Esophagus squamous epithelium (tissue), 4 donors: ENCODE data around the gene RPTOR.

Experiments used
- CTCF ChIP-seq, 6 experiments: fragments of 450-650 bp in 4 of 6; fragments of 200-600 bp in 2 of 6; sonication (generic) in 2 of 6; IDR thresholded peaks; one replicate each; pipeline ENCODE4 v1.5.1; 2016 to 2019; ENCODE audit warnings: antibody characterized with exemption in 6 of 6, mild to moderate bottlenecking in 4 of 6, moderate library complexity in 4 of 6
- POLR2A ChIP-seq, 4 donors: fragments of 450-650 bp; IDR thresholded peaks; one replicate each; pipeline ENCODE4 v1.6.1; 2017; ENCODE audit warnings: antibody characterized with exemption in 4 of 4, mild to moderate bottlenecking in 4 of 4, moderate library complexity in 3 of 4

DNA sequence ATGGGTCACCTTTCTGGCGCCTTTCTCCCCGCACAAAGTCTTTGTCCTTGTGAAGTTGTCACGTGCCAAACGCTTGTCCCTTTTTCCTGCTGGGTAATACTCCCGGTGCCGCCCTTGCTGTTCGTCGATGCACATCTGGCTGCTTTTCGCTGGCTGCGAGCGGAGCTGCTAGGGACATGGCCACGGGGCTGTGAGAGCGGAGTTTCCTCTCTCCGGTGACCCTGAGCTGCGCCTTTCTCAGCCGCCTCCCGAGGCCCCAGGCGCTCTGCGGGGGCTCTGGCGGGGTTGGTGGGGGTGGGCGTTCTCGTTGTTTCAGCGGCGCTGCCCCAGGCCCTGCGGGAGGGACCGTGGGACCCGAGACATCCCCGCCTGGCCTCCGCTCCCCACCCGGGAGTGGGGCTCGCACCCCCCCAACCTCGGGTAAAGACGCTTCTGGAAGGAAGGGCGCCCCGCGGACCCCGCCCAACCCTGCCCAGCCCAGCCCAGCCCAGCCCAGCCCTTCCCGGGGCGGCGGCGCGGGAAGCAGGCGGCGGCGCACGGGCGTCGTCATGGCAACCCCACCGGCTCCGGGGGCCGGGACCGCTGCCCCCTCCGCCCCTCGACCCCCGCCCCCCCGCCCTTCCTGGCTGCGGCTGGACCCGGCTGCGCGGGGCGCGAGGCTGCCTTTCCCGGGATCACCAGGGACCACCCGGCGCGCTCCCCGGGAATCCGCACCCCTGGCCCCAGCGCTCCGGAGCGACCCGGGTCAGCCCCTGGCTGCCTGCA lies 459.3 kb downstream of the RPTOR start:
- TF ChIP-seq POLR2A (IDR thresholded peaks at IDR 0.05): no peak
- TF ChIP-seq CTCF (IDR thresholded peaks at IDR 0.05): no peak
